Measurements from ENCODE around the gene MRPL12. TPM values are rescaled to one million over a fixed set of nuclear protein-coding genes. Genes with fewer than 3 reads are reported as not detected.

Gene MRPL12
- polyA plus RNA-seq, 1 donor, result 55.2 TPM

GRCh38 chr17:81740395-81740961 lies 37.3 kb downstream of the MRPL12 start:
- no peak for DNase-seq

- no peak for DNase-seq
These were observed 38.0 kb downstream of the MRPL12 start for GRCh38 chr17:81741049-81741593.

- DNase-seq, result no peak
These were observed 38.7 kb downstream of the MRPL12 start for GRCh38 chr17:81741594-81742452.

Other genes with a start within 250 kb of the MRPL12 start
- gene ACTG1, start 190.6 kb upstream of the MRPL12 start, polyA plus RNA-seq (ENCODE audit: insufficient read length), result 1,339 TPM
- gene FSCN2, start 175.0 kb upstream of the MRPL12 start, polyA plus RNA-seq (ENCODE audit: insufficient read length), result 2.8 TPM
- gene FAAP100, start 151.0 kb upstream of the MRPL12 start, polyA plus RNA-seq (ENCODE audit: insufficient read length), result 22.3 TPM
- gene NPLOC4, start 66.3 kb upstream of the MRPL12 start, polyA plus RNA-seq (ENCODE audit: insufficient read length), result 55.0 TPM
- gene TSPAN10, start 66.2 kb upstream of the MRPL12 start, polyA plus RNA-seq (ENCODE audit: insufficient read length), result 0.96 TPM
- gene PDE6G, start 46.8 kb upstream of the MRPL12 start, polyA plus RNA-seq (ENCODE audit: insufficient read length), result 4.0 TPM
- 12.0 TPM for gene OXLD1, start 36.8 kb upstream of the MRPL12 start, polyA plus RNA-seq (ENCODE audit: insufficient read length)
- 16.8 TPM for gene CCDC137, start 36.6 kb upstream of the MRPL12 start, polyA plus RNA-seq (ENCODE audit: insufficient read length)
- gene ARL16, start 19.6 kb upstream of the MRPL12 start, polyA plus RNA-seq (ENCODE audit: insufficient read length), result 24.4 TPM
- 59.1 TPM for gene HGS, start 19.4 kb upstream of the MRPL12 start, polyA plus RNA-seq (ENCODE audit: insufficient read length)
- gene SLC25A10, start 8.9 kb downstream of the MRPL12 start, polyA plus RNA-seq (ENCODE audit: insufficient read length), result 5.3 TPM
- not detected for gene GCGR, start 100.8 kb downstream of the MRPL12 start, polyA plus RNA-seq (ENCODE audit: insufficient read length)
- gene MCRIP1, start 129.9 kb downstream of the MRPL12 start, polyA plus RNA-seq (ENCODE audit: insufficient read length), result 135 TPM
- gene PPP1R27, start 131.7 kb downstream of the MRPL12 start, polyA plus RNA-seq (ENCODE audit: insufficient read length), result 52.6 TPM
- gene P4HB, start 157.2 kb downstream of the MRPL12 start, polyA plus RNA-seq (ENCODE audit: insufficient read length), result 366 TPM
- 166 TPM for gene ARHGDIA, start 168.0 kb downstream of the MRPL12 start, polyA plus RNA-seq (ENCODE audit: insufficient read length)
- gene ALYREF, start 188.2 kb downstream of the MRPL12 start, polyA plus RNA-seq (ENCODE audit: insufficient read length), result 57.6 TPM
- gene ANAPC11, start 188.4 kb downstream of the MRPL12 start, polyA plus RNA-seq (ENCODE audit: insufficient read length), result 116 TPM
- 0.96 TPM for gene NPB, start 198.9 kb downstream of the MRPL12 start, polyA plus RNA-seq (ENCODE audit: insufficient read length)
- 11.5 TPM for gene PCYT2, start 208.0 kb downstream of the MRPL12 start, polyA plus RNA-seq (ENCODE audit: insufficient read length)
- 9.3 TPM for gene SIRT7, start 214.8 kb downstream of the MRPL12 start, polyA plus RNA-seq (ENCODE audit: insufficient read length)
- gene MAFG, start 224.4 kb downstream of the MRPL12 start, polyA plus RNA-seq (ENCODE audit: insufficient read length), result 16.3 TPM
- 56.7 TPM for gene PYCR1, start 233.9 kb downstream of the MRPL12 start, polyA plus RNA-seq (ENCODE audit: insufficient read length)
- 25.0 TPM for gene MYADML2, start 243.9 kb downstream of the MRPL12 start, polyA plus RNA-seq (ENCODE audit: insufficient read length)

Measured in hindlimb muscle (tissue), 1 donor.